GM18519 (cell line): ENCODE results near the gene KANK4.

Experiments used
- ATAC-seq: cut with Tn5 transposase; IDR thresholded peaks from one replicate; pipeline ENCODE4 v1.9.1; 2021; ENCODE audit warnings: mild to moderate bottlenecking, moderate library complexity; ENCODE audit not compliant: unreplicated experiment, low FRiP score

Gene KANK4

GRCh38 chr1:62318756-62319544 is at the start of gene KANK4:
KANK4 (minus strand) TSS chr1:62319434; CDS start chr1:62281564, 37,870 bp downstream.
- no peak for ATAC-seq

GRCh38 chr1:62368989-62369388 is 49.8 kb upstream of the KANK4 start:
- ATAC-seq, result no peak

GRCh38 chr1:62367005-62367557 is 47.8 kb upstream of the KANK4 start:
- no peak for ATAC-seq

- ATAC-seq, result no peak
These were observed 45.5 kb upstream of the KANK4 start for GRCh38 chr1:62364721-62365120.

GRCh38 chr1:62362926-62363325 is 43.7 kb upstream of the KANK4 start:
- no peak for ATAC-seq

GRCh38 chr1:62362061-62362917 is 43.1 kb upstream of the KANK4 start:
- no peak for ATAC-seq

GRCh38 chr1:62361431-62361830 is 42.2 kb upstream of the KANK4 start:
- ATAC-seq, result no peak

GRCh38 chr1:62358665-62359373 is 39.6 kb upstream of the KANK4 start:
- ATAC-seq, result no peak

GRCh38 chr1:62357916-62358315 is 38.7 kb upstream of the KANK4 start:
- no peak for ATAC-seq

GRCh38 chr1:62356257-62356835 is 37.1 kb upstream of the KANK4 start:
- no peak for ATAC-seq

- no peak for ATAC-seq
These were observed 35.9 kb upstream of the KANK4 start for GRCh38 chr1:62355095-62355494.

- ATAC-seq, result no peak
These were observed 34.6 kb upstream of the KANK4 start for GRCh38 chr1:62353853-62354252.

- ATAC-seq, result no peak
These were observed 33.2 kb upstream of the KANK4 start for GRCh38 chr1:62352387-62352786.

GRCh38 chr1:62349470-62350233 is 30.4 kb upstream of the KANK4 start:
- no peak for ATAC-seq

- ATAC-seq, result no peak
These were observed 27.7 kb upstream of the KANK4 start for GRCh38 chr1:62346886-62347285.

GRCh38 chr1:62343911-62344310 is 24.7 kb upstream of the KANK4 start:
- no peak for ATAC-seq

GRCh38 chr1:62342270-62342669 is 23.0 kb upstream of the KANK4 start:
- ATAC-seq, result no peak

GRCh38 chr1:62341615-62342014 is 22.4 kb upstream of the KANK4 start:
- ATAC-seq, result no peak

- no peak for ATAC-seq
These were observed 21.9 kb upstream of the KANK4 start for GRCh38 chr1:62341089-62341488.
